Inflammatory macrophage (primary cell): ENCODE results near the gene VPS35L.
A peak's percentile ranks its signal among the peaks of the same experiment; 100 is the strongest.

Experiments
- DNase-seq, 2 donors: peaks; one replicate each; pipeline ENCODE4 v3.0.0-alpha.2; 2020 to 2022

Gene VPS35L

GRCh38 chr16:19697756-19698318 lies 142.3 kb downstream of the VPS35L start:
- no peak for DNase-seq

- no peak for DNase-seq
These were observed 143.3 kb downstream of the VPS35L start for GRCh38 chr16:19698480-19699465.

GRCh38 chr16:19699472-19699871 lies 144.0 kb downstream of the VPS35L start:
- DNase-seq: no peak

GRCh38 chr16:19700319-19700781 lies 144.8 kb downstream of the VPS35L start:
- DNase-seq: no peak

GRCh38 chr16:19701091-19701490 lies 145.6 kb downstream of the VPS35L start:
- DNase-seq: no peak

GRCh38 chr16:19703172-19703889 lies 147.8 kb downstream of the VPS35L start:
- peak; percentile 88 to 89 for DNase-seq

GRCh38 chr16:19704321-19705145 lies 149.0 kb downstream of the VPS35L start:
- DNase-seq: peak; percentile 36 to 54

GRCh38 chr16:19705146-19705501 lies 149.6 kb downstream of the VPS35L start:
- no peak for DNase-seq

- peak in 1 of 2 donors; percentile 17 for DNase-seq
These were observed 150.3 kb downstream of the VPS35L start for GRCh38 chr16:19705843-19706242.

- no peak for DNase-seq
These were observed 151.3 kb downstream of the VPS35L start for GRCh38 chr16:19706846-19707245.

GRCh38 chr16:19707569-19708295 lies 152.2 kb downstream of the VPS35L start:
- DNase-seq: no peak

GRCh38 chr16:19708296-19709205 lies 153.0 kb downstream of the VPS35L start:
- no peak for DNase-seq

GRCh38 chr16:19709381-19710136 lies 154.1 kb downstream of the VPS35L start:
- DNase-seq: no peak

- DNase-seq: no peak
These were observed 154.8 kb downstream of the VPS35L start for GRCh38 chr16:19710191-19710908.

GRCh38 chr16:19710991-19711545 lies 155.6 kb downstream of the VPS35L start:
- DNase-seq: no peak

- no peak for DNase-seq
These were observed 156.1 kb downstream of the VPS35L start for GRCh38 chr16:19711643-19712042.

GRCh38 chr16:19712418-19713058 lies 157.0 kb downstream of the VPS35L start:
- no peak for DNase-seq

- DNase-seq: no peak
These were observed 158.2 kb downstream of the VPS35L start for GRCh38 chr16:19713697-19714096.
